Gastrocnemius medialis (tissue), 4 donors: ENCODE results near the gene STMN1.

Source experiments
- POLR2A ChIP-seq, 2 donors: fragments of 450-650 bp; IDR thresholded peaks; one replicate each; pipeline ENCODE4 v1.6.1; 2017; ENCODE audit warnings: antibody characterized with exemption in 2 of 2, mild to moderate bottlenecking in 2 of 2, moderate library complexity in 2 of 2
- TF ChIP-seq, protein P1 (sequence below), 5 experiments: fragments of 450-650 bp in 3 of 5; fragments of 200-600 bp in 2 of 5; sonication (generic) in 2 of 5; IDR thresholded peaks in 4 of 5; conservative IDR thresholded peaks in 1 of 5; 1 replicate in 4 of 5; 2 replicates in 1 of 5; pipeline ENCODE4 v1.5.1; 2016 to 2019; ENCODE audit warnings: antibody characterized with exemption in 5 of 5, mild to moderate bottlenecking in 3 of 5, moderate library complexity in 3 of 5

- TF ChIP-seq, protein P1, sequence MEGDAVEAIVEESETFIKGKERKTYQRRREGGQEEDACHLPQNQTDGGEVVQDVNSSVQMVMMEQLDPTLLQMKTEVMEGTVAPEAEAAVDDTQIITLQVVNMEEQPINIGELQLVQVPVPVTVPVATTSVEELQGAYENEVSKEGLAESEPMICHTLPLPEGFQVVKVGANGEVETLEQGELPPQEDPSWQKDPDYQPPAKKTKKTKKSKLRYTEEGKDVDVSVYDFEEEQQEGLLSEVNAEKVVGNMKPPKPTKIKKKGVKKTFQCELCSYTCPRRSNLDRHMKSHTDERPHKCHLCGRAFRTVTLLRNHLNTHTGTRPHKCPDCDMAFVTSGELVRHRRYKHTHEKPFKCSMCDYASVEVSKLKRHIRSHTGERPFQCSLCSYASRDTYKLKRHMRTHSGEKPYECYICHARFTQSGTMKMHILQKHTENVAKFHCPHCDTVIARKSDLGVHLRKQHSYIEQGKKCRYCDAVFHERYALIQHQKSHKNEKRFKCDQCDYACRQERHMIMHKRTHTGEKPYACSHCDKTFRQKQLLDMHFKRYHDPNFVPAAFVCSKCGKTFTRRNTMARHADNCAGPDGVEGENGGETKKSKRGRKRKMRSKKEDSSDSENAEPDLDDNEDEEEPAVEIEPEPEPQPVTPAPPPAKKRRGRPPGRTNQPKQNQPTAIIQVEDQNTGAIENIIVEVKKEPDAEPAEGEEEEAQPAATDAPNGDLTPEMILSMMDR (IDR thresholded peaks at IDR 0.05 in 4 of 5, conservative IDR thresholded peaks at IDR 0.05 in 1 of 5) = no peak
- no peak for TF ChIP-seq POLR2A (IDR thresholded peaks at IDR 0.05)
Observed at GRCh38 chr1:25889470-25889869, 16.7 kb downstream of the STMN1 start.
